NCI-H345 treated with DMSO at 0.1 percent for 48 hours (cell line): Measurements from ENCODE around the gene KIF18B.

Source experiments
- DNase-seq: peaks from one replicate; lab custom pipeline; 2025; ENCODE audit not compliant: unreplicated experiment; lab: John Stamatoyannopoulos, UW

Gene KIF18B

DNA sequence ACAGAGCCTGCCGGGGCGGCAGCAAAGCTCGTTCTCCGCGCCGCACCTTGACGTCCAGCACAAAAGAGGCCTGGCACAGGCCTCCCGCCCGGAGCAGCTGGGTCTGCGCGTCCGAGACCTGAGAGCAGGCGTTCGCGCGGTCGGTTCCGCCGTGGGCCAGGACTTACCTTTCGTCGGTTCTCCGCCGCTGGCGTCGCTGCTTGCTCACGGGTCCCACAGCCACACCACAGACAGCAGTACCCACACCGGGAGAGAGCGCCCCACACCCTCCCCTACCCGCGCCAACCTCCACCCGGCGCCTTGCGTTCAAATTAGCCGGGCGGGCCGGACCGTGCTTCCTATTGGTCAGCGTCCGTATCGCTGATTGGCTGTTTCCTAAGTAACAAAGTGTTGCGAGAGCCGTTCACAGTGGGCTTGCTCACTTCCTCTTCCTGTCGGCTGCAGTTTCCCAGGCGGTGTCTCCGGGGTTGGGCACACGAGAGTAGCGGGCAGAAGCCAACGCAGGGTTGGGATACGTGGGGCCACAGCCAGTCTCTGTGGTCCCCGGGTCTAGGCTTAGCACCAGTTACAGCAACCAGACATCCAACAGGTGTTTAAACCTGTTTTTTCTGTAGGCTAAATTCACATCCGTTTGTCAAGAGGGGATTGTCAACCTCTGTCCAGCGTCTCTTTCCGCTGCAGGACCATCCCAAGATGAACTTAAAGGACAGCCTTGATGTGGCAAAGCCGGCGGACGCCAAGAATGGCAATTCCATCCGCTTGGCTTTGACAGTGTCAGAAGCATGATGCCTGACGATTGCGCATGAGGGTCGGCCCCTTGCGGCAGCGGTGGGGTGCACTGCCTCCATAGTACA, at the start of gene KIF18B:
TSS of gene KIF18B (minus strand) at position 313 of the 854 bp plus-strand sequence. CDS start 11,429 bp downstream, outside the sequence.
- DNase-seq: peak; percentile 93

DNA sequence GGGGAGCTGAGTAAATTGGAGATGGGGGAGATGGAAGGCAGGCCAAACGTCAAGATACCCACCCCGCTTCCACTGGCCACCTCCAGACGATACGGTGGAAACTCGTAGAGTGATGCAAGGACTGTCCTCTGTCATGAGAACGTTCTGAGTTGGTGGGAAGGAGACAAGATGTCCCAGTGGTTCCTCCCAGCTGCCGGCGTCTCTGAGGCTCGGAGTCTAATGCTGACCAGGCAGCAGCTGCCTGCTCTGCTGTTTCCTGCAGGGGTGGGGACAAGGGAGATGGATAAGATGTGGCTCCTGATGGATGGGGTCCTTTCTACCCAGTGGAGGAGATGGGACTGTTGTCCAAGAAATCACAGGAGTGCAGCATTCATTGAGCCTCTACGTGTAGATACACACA, 48.7 kb upstream of the KIF18B start:
- no peak for DNase-seq

DNA sequence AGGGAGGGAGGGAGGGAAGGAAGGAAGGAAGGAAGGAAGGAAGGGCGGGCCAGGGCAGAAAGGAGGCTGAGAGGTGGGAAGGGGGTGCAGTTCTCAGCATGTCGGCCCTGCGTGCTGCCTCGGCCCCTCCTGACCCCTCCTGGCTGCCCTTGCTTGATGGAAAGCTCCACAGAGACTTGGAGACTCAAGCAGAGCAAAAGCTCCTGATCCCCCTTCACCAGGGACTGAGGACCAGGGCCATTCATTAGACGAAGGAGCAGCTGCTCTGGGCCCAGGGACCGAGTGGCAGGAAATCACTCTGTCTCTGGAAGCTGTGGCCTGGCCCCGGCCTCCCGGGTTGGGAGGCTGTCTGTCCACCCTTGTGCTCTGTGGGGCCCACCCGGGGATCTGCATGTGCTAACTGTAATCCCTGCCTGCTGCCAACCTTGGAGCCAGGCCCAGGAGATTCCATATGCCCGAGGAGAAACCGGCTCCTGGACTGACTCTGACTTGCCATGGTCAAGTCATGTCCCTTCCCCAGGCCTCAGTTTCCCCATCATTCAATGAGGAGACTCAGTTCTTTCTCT, 47.9 kb upstream of the KIF18B start:
- no peak for DNase-seq

DNA sequence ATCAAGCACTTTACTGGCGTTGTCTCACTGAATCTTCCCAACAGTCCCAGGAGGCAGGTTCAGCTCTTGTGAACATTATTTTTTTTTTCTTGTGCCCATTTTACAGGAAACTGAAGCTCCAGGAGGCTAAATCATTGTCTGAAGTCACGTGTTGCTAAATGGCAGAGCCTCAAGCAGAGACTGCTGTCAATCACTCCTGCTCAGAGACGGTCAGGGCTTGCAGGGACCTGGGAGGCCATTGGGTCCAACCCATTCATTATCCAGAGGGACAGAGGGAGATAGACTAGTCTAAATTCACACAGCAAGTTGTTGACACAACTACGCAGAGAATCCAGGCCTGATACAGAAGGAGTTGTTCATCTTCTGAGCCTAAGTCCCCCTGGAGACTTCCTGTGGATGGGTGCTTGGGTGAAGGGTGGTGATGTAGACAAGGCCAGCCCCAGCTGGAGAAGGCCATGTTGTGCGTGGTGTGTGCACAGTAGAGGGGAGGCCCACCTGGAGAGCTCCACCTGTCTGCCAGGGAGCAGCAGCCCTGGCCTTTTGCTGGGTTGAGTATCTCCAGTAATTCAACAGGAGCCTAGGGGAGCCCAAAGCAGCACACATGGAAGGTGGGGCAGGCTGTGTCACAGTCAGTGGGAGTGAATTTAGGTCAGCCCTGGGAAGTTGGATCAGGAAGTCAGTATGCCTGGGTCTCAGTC, 44.8 kb upstream of the KIF18B start:
- no peak for DNase-seq

DNA sequence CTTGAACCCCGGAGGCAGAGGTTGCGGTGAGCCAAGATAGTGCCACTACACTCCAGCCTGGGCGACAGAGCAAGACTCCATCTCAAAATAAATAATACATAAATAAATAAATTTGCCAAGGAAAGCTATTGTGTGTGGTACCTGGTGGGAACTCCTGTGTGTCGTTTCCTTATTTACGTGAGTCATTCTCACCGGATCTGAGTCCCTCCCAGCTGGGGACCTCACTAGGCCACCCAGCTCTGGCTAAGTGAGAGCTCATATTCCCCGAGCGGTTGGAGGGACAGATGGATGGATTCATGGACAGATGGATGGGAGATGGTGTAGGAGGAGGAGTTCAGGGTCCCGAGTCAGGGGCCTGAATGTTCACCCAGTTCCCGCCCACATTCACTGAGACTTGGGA, 43.4 kb upstream of the KIF18B start:
- no peak for DNase-seq

DNA sequence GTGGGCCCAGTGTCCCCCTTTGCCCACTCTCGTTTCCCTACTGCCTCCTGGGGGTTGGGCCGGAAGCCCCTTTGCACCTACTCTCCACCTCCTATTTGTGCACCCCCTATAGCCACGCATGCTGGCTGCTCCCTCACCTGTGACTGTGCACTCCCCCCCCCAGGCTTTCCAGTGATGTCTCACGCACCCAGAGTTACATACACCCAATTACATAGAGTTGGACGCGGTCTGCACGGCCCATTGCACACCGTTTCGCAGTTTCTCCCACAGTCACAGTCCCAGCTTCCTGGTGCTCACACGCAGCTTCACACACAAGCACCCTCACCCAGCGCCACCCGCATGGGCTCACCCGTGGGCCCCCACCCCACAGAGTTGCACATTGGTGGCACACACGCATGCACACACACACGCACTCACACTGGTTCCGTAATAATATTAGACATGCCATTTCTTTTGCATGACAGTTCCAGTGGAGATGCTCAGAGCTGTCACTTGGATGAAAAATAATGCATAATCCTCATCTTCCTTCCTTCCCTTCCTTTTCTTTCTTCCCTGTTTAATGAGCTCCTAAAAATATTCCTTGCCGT, 42.1 kb upstream of the KIF18B start:
- no peak for DNase-seq

DNA sequence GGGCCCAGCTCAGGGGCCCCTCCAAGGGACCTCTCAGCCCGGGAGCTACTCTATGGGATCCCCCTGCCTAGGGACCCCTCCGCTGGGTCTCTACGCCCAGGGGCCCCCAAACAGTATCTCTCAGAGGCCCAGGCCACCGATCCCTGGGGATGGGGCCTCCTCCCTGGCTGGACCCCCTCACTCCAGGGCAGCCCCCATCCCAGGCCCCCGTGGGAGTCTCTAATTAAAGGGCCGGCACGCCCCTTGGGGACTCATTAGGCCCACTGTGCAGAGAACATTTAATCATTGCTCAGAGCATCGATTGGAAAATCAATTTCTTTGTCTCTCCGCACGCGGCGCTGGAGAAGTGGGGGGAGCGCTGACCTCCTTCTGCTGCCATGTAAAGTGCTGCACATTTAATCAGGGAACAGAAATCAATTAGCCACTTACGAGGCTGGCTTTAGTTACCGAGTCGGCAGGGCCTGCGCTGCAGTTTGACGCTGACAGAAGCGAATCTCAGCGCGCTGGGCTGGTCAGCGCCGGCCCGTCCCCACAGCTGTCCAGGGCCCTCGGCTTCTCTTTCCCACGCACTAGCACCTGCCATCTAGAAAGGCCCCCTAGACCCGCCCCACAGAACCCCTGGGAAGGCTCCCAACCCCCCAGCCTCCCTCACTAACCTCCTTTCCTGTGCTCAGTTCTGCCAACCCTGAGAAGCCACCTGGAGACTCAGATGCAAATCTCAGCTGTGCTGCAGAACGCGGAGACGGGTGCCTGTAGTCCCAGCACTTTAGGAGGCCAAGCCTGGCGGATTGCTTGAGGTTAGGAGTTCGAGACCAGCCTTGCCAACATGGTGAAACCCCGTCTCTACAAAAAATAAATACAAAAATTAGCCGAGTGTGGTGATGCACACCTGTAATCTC, 40.7 kb upstream of the KIF18B start:
- DNase-seq: no peak

DNA sequence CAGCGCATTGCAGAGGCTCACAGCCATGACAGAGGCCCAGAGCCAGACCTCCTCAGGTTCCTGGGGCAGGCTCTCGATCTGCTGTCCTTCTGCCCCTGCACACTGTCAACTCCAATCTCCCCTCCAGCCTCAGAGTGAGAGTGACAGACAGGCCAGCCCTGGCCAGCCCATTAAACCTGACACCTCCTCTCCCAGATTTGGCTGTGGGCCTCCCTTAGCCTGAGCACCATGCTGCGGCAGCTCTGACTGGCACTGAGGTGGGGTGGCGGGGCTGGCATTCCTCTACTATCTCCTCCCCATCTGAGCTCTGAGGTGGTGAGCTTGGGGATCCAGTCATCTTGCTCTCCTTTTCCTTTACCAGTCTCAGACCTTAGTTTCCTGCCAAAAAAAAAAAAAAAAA, 36.0 kb upstream of the KIF18B start:
- DNase-seq: no peak

DNA sequence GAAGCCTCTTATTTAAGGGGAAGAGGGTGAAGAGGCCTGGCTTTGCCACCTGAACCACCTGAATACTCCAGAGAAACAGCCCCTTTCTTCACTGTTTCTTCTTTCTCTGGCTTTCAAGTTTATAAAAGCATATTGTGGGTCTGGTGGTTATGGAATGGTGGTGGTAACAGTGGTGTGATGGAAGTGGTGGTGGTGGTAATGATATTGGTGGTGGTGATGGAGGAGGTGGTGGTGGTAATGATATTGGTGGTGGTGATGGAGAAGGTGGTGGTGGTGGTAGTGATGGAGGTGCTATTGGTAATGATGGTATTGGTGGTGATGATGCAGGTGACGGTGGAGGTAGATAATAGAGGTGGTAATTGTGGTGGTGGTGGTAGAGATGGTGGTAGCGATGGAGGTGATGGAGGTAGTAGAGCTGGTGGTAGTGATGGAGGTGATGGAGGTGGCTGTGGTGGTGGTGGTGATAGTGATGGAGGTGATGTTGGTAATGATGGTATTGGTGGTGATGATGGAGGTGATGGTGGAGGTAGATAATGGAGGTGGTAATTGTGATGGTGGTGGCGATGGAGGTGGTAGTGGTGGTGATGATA, 34.6 kb upstream of the KIF18B start:
- DNase-seq: no peak

DNA sequence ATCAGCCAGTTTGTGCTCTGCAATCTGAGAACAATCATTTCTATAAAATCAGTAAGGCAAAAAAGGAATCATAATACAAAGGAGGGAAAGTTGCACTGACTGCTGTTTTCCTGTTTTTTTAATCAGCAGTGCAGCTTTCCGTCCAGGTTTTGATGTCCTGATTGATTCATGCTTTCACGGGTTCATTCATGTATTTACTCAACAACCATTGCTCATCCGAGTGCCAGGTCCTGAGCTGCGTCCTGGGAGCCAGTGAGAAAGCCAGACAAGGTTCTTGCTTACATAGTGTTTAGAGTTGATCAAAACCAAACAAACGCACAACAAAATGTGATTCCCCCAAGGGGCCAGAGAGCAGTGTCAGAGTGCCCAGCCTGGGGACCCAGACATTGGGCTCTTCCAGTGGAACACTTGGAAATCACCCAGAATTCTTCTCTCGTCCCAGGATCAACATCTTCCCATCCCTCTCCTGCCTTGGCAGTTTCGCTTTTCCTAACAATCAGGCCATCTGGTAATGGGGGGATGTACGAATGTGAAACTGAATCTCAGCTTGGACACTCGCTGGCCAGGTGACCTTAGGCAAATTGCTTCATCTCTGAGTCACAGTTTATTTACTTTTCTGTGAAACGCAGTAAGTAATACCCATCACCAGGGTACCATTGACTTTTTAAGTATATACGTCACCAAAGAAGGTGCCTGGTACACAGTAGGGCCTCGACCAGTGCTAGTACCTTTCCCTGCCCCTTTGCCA, 33.8 kb upstream of the KIF18B start:
- no peak for DNase-seq

DNA sequence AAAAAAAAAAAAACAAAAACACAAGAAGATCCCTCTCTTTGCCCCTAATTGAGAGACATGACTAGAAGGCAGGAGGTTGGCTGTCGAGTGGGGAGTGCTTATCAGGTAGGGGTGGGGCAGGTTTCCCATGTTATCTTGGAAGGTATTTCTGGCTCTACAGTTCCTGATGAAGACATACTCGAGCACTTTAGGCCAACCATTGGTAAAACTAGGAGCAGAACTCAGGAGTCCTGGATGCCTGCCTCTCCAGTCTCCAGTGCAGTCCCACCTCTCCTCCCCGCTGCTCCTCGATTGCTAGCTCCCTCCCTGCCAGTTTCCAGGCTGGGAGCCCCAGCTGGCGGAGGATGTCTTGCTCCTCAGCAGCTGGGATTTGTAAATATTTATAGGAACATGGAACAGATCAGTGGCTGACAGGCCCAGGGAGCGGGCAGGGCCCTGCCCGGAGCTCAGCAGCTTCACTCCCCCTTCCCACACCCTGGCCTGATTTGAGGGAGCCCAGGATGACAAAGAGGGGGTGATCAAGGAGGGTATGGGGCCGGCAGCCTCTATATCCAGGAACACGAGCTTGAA, 31.9 kb upstream of the KIF18B start:
- no peak for DNase-seq

DNA sequence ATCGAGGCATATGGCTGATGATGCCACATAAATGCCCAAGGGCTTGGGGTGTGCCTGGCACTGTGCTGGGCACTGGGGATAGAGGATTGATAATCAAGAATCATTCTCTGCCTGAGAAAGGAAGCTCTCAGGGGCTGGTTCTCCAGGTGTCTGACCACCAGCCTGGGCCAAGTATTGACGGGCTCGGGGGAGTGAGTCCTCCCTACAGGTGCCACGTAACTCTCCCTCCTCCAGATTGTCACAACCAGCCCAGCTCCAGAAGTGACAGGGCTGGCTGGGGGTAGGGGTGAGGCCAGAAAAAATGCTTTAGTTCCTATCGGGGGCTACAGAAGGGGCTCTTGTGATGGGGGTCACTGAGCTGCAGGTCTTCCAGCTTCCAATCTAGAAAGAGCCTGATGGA, 31.2 kb upstream of the KIF18B start:
- no peak for DNase-seq

DNA sequence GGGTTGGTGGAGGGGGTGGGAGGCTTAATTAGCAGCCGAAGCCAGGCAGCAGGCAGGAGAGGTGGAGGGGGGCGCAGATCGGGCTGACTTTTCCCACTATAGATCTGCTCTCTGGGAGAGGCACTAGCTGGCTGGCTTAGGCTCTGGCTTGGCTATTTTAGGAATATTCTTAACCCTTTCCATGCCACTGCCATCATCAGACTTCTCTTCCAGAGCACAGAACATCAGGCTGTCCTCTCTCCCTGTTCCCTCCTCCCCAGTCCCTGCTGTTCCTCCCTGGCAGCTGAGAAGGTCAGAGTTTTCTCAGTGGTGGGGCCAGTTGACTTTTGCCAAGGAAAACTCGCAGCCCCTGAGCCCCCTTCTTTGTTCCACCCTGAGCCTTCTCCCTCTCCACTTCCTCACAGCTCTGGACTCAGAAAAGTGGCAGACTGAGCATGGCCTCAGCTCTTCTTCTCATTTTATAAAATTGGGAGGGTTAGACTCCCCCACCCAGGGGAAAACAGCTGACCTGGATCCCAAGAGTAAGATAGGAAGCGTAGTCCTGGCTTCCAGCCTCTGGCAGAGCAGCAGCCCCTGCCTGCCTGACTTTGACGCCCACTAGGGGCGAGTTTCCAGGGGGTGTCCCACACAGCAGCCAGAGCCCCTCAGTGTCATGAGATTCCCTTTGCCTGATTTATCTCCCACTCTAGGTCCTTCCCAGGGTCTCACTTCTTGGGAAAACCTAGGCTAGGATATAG, 30.4 kb upstream of the KIF18B start:
- DNase-seq: no peak

DNA sequence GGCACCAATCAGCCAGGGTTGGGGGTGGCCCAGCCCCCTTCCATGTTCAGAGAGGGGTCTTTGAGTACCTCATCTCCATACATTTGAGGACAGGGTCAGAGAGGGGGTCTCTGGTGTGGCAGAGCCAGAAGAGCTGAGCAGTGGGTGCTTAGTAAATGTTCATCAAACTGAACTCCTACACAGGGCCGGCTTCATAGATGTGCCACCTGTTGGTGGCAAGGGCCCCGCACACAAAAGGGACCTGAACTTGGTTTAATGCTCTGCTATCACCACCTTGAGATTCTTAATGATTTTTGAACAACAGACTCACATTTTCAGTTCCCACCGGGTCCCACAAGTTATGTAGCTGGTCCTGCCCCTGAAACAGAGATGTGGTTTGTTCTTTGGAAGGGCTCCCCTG, 29.5 kb upstream of the KIF18B start:
- no peak for DNase-seq

DNA sequence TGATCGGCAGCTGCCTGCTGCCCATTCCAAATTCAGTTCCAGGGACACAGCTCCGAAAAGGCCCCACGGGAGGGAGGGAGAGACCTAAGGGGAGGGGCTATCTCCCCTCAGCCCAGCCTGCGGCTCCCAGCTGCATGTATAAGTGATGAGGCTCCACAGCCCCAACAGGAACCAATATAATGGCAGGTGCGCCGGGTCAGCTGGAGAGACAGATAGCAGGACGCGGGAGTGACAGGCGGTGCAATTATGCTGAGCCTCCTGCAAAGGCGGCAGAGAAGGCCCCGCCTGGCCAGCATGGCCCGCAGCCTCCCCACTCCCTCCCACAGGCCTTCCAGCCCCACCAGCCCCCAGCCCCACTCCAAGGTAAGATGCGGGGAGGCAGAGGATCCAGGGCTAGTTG, 28.6 kb upstream of the KIF18B start:
- DNase-seq: no peak

DNA sequence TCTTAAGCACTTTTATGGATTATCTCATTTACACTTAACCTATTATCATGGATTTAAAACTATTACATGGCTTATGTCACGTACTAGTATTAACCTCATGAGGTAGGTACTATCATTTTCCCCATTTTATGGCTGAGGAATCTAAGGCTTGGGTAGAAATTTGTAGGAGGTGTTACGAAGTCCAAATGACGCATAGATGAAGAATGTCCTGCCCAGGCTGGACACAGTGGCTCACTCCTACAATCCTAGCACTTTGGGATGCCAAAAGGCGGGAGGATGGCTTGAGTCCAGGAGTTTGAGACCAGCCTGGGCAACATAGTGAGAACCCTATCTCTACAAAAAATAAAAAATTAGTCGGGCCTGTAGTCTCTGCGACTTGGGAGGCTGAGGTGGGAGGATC, 25.4 kb upstream of the KIF18B start:
- no peak for DNase-seq

DNA sequence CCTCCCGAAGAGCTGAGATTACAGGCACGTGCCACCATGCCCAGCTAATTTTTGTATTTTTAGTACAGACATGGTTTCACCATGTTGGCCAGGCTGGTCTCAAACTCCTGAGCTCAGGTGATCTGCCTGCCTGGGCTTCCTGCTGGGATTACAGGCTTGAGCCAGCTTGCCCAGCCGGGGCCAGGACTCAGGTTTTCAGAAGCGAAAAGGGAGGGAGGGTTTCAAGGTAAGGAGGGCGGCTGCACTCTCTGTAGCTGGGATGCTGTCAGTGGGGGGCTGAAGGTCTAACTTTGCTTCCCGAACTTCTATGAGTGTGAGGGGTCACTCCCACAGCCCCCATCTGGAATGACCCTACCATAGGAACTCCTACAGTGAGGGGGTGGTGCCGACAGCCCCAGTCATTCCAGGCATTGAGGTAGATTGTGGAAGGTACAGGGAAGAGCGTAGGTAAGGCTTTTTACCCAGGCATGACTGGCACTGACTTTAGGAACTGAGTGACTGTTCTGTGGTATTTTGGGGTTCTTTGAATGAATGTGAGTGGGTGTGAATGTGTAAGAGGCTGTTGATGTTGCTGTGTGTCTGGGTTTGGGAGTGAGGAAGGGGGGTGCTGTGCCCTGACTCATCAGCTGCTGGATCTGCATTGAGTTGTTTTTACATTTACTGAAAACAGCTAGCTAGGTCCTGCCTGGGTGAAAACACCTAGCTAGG, 24.4 kb upstream of the KIF18B start:
- DNase-seq: no peak

DNA sequence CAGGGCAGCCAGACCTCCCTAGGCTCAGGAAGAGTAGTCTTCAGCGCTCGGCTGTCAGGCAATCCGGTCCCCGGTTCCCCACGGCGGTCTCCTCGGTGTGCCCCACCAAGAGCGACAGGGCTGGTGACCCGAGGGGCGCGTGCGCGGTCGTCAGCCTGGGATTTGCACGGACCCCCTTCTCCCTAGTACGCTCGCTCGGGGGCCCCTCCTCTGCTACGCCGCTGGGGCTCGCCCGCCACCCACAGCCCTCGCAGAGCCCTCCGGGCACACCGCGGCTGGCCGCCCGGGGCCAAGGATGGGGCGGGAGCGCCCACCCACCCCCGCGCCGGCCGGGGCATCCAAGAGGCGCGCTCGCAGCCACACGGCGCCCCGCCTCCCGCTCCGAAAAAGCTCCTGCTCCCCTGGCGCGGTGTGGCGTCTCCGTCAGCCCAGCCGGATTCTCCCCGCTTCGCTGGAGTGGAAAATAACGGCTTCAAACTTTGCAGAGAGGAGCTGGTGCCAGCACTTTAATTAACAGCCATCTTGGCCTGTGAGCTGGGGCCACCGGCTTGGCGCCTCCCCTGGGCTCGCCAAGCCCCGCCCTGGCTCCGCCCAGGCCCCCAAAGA, 22.7 kb upstream of the KIF18B start:
- no peak for DNase-seq
